Lower lobe of right lung (tissue), 2 donors: Measurements from ENCODE around the gene NUP50. TPM values are rescaled to one million over a fixed set of nuclear protein-coding genes. Genes with fewer than 3 reads are reported as not detected.

Experiments
- ATAC-seq, 2 donors: fragments of 200-7000 bp; cut with Tn5 transposase; one replicate each; pipeline ENCODE4 v1.9.1; 2020 to 2022; ENCODE audit warnings: mild to moderate bottlenecking in 2 of 2, moderate library complexity in 2 of 2
- DNase-seq: peaks from one replicate; pipeline ENCODE4 v3.0.0-alpha.2; 2020
- H3K27ac ChIP-seq: fragments of 200-600 bp; one replicate; pipeline ENCODE4 v1.8.0; 2022
- H3K27me3 ChIP-seq: fragments of 200-600 bp; one replicate; pipeline ENCODE4 v1.8.0; 2022; ENCODE audit warnings: low read depth
- H3K36me3 ChIP-seq: fragments of 200-600 bp; one replicate; pipeline ENCODE4 v1.8.0; 2022; ENCODE audit warnings: mild to moderate bottlenecking
- H3K4me1 ChIP-seq: fragments of 200-600 bp; one replicate; pipeline ENCODE4 v1.8.0; 2022
- H3K4me3 ChIP-seq: fragments of 200-600 bp; one replicate; pipeline ENCODE4 v1.8.0; 2022; ENCODE audit warnings: mild to moderate bottlenecking
- H3K9me3 ChIP-seq: fragments of 200-600 bp; one replicate; pipeline ENCODE4 v1.8.0; 2022
- CTCF ChIP-seq: fragments of 200-600 bp; IDR thresholded peaks from one replicate; pipeline ENCODE4 v1.8.0; 2022; ENCODE audit warnings: antibody characterized with exemption, mild to moderate bottlenecking
- intact Hi-C: fragments of 100-400 bp; cut with DNase I; formaldehyde crosslinking; loops from one replicate; pipeline ENCODE4 v1.11.0; 2022
- total RNA-seq: library from RNA; stranded (reverse); fragmentation: NEBNext Ultra II Directional; extraction: Animal tissue kit (Norgen Biotek cat#: 25700); gene quantifications from one replicate; pipeline ENCODE4 v1.2.1, GENCODE V29; 2021
- donor health status: DM: no; HTN: yes; CAD: no; lungs with severe emphysema.

Gene NUP50
- total RNA-seq, 1 donor from 2014 or later, result 49.5 TPM

- Histone ChIP-seq H3K4me3 (no peak overlapping the region), H3K27ac (no peak overlapping the region), H3K36me3 (peaks cover 61% of the 10 kb centered on the region), H3K27me3 (no peaks in the 10 kb centered on the region), H3K9me3 (no peaks in the 10 kb centered on the region), H3K4me1 (no peaks in the 10 kb centered on the region)
- no peak for ATAC-seq
- intact Hi-C loops, result no loop called here
- DNase-seq, result peak; percentile 39
- TF ChIP-seq CTCF, result no peak
Measured at GRCh38 chr22:45196926-45197605, 33.3 kb downstream of the NUP50 start.

DNA sequence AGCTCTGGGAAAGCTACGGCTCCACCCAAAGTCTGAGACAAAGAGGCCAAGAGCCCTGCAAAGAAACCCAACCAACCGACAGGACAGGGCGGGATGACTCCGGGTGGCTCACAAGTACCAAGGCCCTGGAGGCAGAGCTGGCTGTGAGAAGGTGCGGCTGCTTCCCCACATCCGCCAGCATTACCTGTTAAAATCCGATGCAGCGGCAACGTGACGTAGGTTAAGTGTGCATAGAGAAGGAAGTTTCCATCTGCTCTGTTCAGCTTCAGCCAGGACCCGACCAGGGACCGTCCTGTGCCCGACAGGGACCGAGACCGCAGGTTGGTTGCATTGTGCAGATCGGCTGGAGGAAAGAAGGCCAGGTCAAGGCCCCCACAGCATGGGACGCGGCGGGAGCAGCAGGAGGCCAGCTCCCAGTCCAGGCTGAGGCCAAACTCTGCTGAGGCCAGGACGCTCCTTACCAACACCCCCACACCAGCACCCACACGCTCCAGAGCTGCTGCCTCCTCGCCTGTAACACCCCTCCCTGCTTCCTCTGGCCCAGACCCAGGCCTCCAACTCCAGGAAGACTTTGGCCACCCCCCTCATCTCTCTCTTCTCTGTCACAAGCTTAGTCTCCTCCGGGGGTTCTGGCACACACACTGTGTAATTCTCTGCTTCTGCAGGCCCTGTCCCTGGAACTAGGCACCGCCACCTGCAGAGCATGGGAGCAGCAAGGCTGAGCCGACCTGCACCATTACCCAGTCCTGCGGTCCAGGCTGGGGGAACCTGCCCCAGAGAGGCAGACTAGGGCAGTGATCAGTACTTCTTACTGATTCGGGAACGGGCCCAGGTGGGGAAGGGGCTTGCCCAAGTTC, 34.1 kb downstream of the NUP50 start:
- intact Hi-C loops, result no loop called here
- H3K27me3 ChIP-seq, result no peaks in the 10 kb centered on the region
- H3K4me3 ChIP-seq, result no peak overlapping the region

DNA sequence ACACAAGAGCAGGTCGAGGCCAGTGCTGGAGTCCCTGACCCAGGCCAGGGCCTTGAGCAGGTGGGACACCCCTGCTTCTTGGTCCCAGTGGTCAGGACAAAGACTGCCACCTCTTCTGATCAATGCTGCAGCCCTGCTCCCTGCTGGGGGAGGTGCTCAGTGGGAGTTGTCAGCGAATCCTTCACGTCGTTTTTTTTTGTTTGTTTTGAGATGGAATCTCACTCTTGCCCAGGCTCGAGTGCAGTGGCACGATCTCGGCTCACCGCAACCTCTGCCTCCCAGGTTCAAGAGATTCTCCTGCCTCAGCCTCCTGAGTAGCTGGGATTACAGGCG, 34.7 kb downstream of the NUP50 start:
- H3K36me3 ChIP-seq, result peaks cover 75% of the 10 kb centered on the region
- H3K27me3 ChIP-seq, result no peaks in the 10 kb centered on the region
- intact Hi-C loops, result no loop called here
- TF ChIP-seq CTCF, result no peak
- no peak for ATAC-seq
- no peak for DNase-seq
- H3K27ac ChIP-seq, result no peak overlapping the region
- H3K9me3 ChIP-seq, result no peaks in the 10 kb centered on the region
- no peak overlapping the region for H3K4me3 ChIP-seq
- no peaks in the 10 kb centered on the region for H3K4me1 ChIP-seq

More for the DNA sequence above, 34.1 kb downstream of the NUP50 start:
- peak; percentile 37 for DNase-seq
- Histone ChIP-seq H3K9me3 (no peaks in the 10 kb centered on the region), H3K4me1 (no peaks in the 10 kb centered on the region), H3K27ac (no peak overlapping the region), H3K36me3 (peaks cover 69% of the 10 kb centered on the region)
- TF ChIP-seq CTCF, result no peak
- no peak for ATAC-seq

- intact Hi-C loops, result no loop called here
- TF ChIP-seq CTCF, result no peak
- Histone ChIP-seq H3K27ac (no peak overlapping the region), H3K36me3 (peaks cover 88% of the 10 kb centered on the region), H3K27me3 (no peaks in the 10 kb centered on the region), H3K4me3 (no peak overlapping the region), H3K4me1 (no peaks in the 10 kb centered on the region), H3K9me3 (no peaks in the 10 kb centered on the region)
- ATAC-seq, result no peak
- peak; percentile 41 for DNase-seq
Measured at GRCh38 chr22:45199723-45200122, 36.0 kb downstream of the NUP50 start.

DNA sequence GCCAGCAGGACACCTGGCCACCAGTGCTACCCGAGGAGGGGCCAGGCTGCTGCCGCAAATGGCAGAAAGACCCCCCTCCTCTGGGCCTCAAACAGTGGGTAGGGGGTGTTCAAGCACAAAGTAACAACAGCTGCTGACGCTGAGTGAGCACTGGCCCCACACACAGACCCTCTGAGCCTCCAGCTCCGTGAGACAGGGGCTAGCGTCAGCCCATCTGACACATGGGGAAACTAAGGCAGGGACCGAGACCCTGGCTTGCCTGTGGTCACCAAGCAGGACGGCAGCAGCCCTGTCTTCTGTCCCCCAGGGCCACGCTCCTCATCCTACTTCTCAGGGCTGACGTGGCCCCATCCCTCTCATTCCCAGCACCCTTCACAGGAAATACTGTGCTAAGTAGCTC, 36.5 kb downstream of the NUP50 start:
- ATAC-seq (no peak), DNase-seq (peak; percentile 31)
- Histone ChIP-seq H3K4me1 (no peaks in the 10 kb centered on the region), H3K36me3 (peaks cover 92% of the 10 kb centered on the region), H3K27me3 (no peaks in the 10 kb centered on the region), H3K4me3 (no peak overlapping the region), H3K9me3 (no peaks in the 10 kb centered on the region), H3K27ac (no peak overlapping the region)
- intact Hi-C loops, result no loop called here
- no peak for TF ChIP-seq CTCF
